MM.1S (cell line): ENCODE results near the gene SLC47A2.

ENCODE experiments used
- CTCF ChIP-seq: fragments of 300-600 bp; sonication (generic); IDR thresholded peaks from 2 replicates; pipeline ENCODE4 v1.5.1; 2016; ENCODE audit warnings: antibody characterized with exemption, low read length, mixed read lengths
- EZH2 ChIP-seq: fragments of 300-600 bp; sonication (generic); optimal IDR thresholded peaks from 2 replicates; pipeline ENCODE3; 2017; ENCODE audit warnings: low read depth, mild to moderate bottlenecking, antibody characterized with exemption, low read length, mixed read lengths

- TF ChIP-seq CTCF (no peak), EZH2 (no peak)
These were observed 49.6 kb upstream of the SLC47A2 start for GRCh38 chr17:19766016-19766415.
